IgD-negative memory B cell (primary cell): ENCODE data around the gene MPP7. TPM values are rescaled to one million over a fixed set of nuclear protein-coding genes. Genes with fewer than 3 reads are reported as not detected.
A peak's percentile ranks its signal among the peaks of the same experiment; 100 is the strongest.

ENCODE experiments used
- H3K27ac Mint-ChIP-seq, 3 donors: one replicate each; pipeline ENCODE4 v1.8.0; 2020 to 2022; ENCODE audit warnings: mild to moderate bottlenecking in 3 of 3, mixed read lengths in 3 of 3, moderate library complexity in 1 of 3
- H3K27me3 Mint-ChIP-seq: one replicate; pipeline ENCODE4 v1.8.0; 2021; ENCODE audit warnings: mixed read lengths
- H3K36me3 Mint-ChIP-seq: one replicate; pipeline ENCODE4 v1.8.0; 2020; ENCODE audit warnings: mild to moderate bottlenecking, mixed read lengths
- H3K4me1 Mint-ChIP-seq, 3 donors: one replicate each; pipeline ENCODE4 v1.8.0; 2020 to 2022; ENCODE audit warnings: mixed read lengths in 3 of 3, mild to moderate bottlenecking in 1 of 3
- H3K4me3 Mint-ChIP-seq, 4 donors: one replicate each; pipeline ENCODE4 v1.8.0; 2020 to 2022; ENCODE audit warnings: mild to moderate bottlenecking in 4 of 4, mixed read lengths in 4 of 4, moderate library complexity in 3 of 4
- H3K9me3 Mint-ChIP-seq, 3 donors: one replicate each; pipeline ENCODE4 v1.8.0; 2020 to 2021; ENCODE audit warnings: mixed read lengths in 3 of 3, mild to moderate bottlenecking in 1 of 3
- polyA plus RNA-seq: library from polyadenylated mRNA; unstranded; fragments of 300-500 nt; fragmentation: Illumina TruSeq; gene quantifications from one replicate; pipeline ENCODE4 v1.2.3, GENCODE V29; 2021

The MPP7 gene
- polyA plus RNA-seq, 1 donor from 2014 or later: 2.3 TPM

DNA sequence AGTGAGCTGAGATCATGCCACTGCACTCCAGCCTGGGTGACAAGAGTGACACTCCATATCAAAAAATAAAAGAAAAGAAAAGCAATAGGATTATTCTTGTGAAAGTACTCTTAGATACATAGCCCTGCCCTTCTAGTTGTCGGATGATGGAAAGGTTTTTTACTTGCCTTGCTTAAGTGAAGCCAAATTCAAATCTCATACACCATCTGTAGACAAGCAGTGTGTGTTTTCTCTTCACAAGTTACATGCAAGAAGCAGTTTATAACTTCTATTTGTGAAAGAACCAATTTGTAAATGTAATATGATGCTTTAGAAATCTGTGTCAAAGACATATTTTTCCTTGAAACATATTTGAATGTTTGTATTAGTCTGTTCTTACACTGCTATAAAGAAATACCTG, 15.8 kb upstream of the MPP7 start:
- Mint-ChIP-seq H3K4me3 (no peak overlapping the region), H3K36me3 (peaks cover 3% of the 10 kb centered on the region), H3K4me1 (no peaks in the 10 kb centered on the region), H3K9me3 (peaks cover 0 to 2% (median 0%) of the 10 kb centered on the region in 3 donors), H3K27me3 (peaks cover 3% of the 10 kb centered on the region), H3K27ac (no peak overlapping the region)

- Mint-ChIP-seq H3K9me3 (peaks cover 0 to 2% (median 0%) of the 10 kb centered on the region in 3 donors), H3K4me3 (no peak overlapping the region), H3K27ac (peak overlapping the region in 1 of 3 donors; percentile 88), H3K36me3 (peaks cover 3% of the 10 kb centered on the region), H3K27me3 (peaks cover 6% of the 10 kb centered on the region), H3K4me1 (no peaks in the 10 kb centered on the region)
These were observed 14.9 kb upstream of the MPP7 start for GRCh38 chr10:28317760-28318159.

DNA sequence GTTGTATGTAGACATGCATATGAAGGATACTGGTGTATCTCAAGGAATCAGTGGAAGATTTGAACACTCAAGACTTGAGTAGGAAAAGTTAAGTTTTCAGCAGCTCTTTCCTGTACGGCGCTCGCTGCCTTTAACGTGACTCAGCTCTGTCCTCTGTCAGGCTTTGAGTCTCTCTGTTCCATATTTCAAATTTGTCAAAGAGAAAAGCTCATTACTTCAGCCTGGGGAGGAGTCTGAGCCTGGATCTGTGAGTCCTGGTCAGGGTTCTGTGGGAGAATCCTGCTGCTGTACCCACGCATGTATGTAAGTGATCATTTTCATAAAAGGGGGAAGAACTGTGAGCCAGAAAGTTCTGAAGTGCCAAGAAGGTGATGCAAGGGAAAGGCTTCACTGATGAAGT, 13.8 kb upstream of the MPP7 start:
- peaks cover 6% of the 10 kb centered on the region for H3K36me3 Mint-ChIP-seq
- peaks cover 0 to 8% (median 4%) of the 10 kb centered on the region in 3 donors for H3K9me3 Mint-ChIP-seq
- peaks cover 8% of the 10 kb centered on the region for H3K27me3 Mint-ChIP-seq
- peaks cover 0 to 1% (median 0%) of the 10 kb centered on the region in 3 donors for H3K4me1 Mint-ChIP-seq
- H3K4me3 Mint-ChIP-seq: no peak overlapping the region
- no peak overlapping the region for H3K27ac Mint-ChIP-seq

DNA sequence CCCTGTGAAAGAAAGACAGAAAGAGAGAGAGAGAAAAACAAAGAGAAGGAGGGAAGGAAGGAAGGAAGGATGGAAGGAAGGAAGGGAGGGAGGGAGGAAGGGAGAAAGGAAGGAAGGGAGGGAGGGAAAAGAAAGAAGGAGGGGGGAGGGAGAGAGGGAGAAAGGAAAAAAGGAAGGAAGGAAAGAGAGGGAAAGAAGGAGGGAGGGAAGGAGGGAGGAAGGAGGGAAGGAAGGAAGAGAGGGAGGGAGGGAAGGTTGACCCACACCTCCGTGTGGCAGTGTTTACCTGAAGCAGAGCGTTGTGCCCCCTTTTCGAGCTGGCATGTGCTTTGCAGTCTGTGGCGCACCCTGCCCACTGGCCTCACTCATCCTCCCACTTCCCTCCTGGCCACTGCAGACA, 12.3 kb upstream of the MPP7 start:
- Mint-ChIP-seq H3K4me1 (peaks cover 0 to 1% (median 0%) of the 10 kb centered on the region in 3 donors), H3K4me3 (no peak overlapping the region), H3K36me3 (peaks cover 6% of the 10 kb centered on the region), H3K27ac (no peak overlapping the region), H3K27me3 (peaks cover 10% of the 10 kb centered on the region), H3K9me3 (peaks cover 0 to 8% (median 4%) of the 10 kb centered on the region in 3 donors)

GRCh38 chr10:28314211-28314610, 11.3 kb upstream of the MPP7 start:
- Mint-ChIP-seq H3K4me3 (no peak overlapping the region), H3K4me1 (peaks cover 0 to 1% (median 0%) of the 10 kb centered on the region in 3 donors), H3K9me3 (peaks cover 0 to 8% (median 2%) of the 10 kb centered on the region in 3 donors), H3K27me3 (peaks cover 15% of the 10 kb centered on the region), H3K27ac (no peak overlapping the region), H3K36me3 (peaks cover 6% of the 10 kb centered on the region)

DNA sequence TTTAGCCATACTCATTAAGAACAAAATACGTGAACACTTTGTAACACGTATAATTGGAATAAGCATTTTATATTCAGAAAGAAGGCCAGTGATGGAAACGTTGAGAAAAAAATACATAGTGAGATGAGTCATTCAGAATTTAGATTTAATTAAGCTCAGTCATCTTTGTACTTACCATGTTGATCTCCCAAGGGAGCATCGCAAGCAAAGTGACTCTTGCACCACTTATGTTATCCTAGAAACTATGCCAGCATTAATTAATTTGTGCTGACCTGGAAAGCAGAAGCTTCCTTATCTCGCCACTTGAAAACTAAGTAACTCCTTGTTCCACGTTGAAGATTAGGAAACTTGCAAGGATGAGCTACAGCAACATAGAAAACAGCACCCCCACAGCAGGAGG, 9.7 kb upstream of the MPP7 start:
- Mint-ChIP-seq H3K9me3 (peaks cover 0 to 8% (median 2%) of the 10 kb centered on the region in 3 donors), H3K4me1 (peaks cover 0 to 1% (median 0%) of the 10 kb centered on the region in 3 donors)

GRCh38 chr10:28311104-28311503, 8.2 kb upstream of the MPP7 start:
- no peak overlapping the region for H3K27ac Mint-ChIP-seq

More for the DNA sequence above, 9.7 kb upstream of the MPP7 start:
- Mint-ChIP-seq H3K4me3 (no peak overlapping the region), H3K36me3 (peaks cover 6% of the 10 kb centered on the region), H3K27me3 (peaks cover 16% of the 10 kb centered on the region), H3K27ac (no peak overlapping the region)

GRCh38 chr10:28307267-28307666, 4.4 kb upstream of the MPP7 start:
- Mint-ChIP-seq H3K36me3 (no peaks in the 10 kb centered on the region), H3K4me3 (no peak overlapping the region), H3K27ac (no peak overlapping the region), H3K4me1 (peaks cover 11 to 14% (median 12%) of the 10 kb centered on the region in 3 donors), H3K27me3 (peaks cover 31% of the 10 kb centered on the region), H3K9me3 (peaks cover 0 to 5% (median under 1%) of the 10 kb centered on the region in 3 donors)

More at GRCh38 chr10:28311104-28311503, 8.2 kb upstream of the MPP7 start:
- Mint-ChIP-seq H3K27me3 (peaks cover 25% of the 10 kb centered on the region), H3K4me3 (no peak overlapping the region), H3K4me1 (peaks cover 0 to 1% (median 0%) of the 10 kb centered on the region in 3 donors), H3K36me3 (peaks cover 6% of the 10 kb centered on the region), H3K9me3 (peaks cover 0 to 8% (median 2%) of the 10 kb centered on the region in 3 donors)

GRCh38 chr10:28305553-28305952, 2.7 kb upstream of the MPP7 start:
- Mint-ChIP-seq H3K9me3 (no peaks in the 10 kb centered on the region), H3K4me3 (peak overlapping the region in 1 of 4 donors; percentile 1), H3K27ac (no peak overlapping the region), H3K4me1 (peaks cover 14 to 17% (median 15%) of the 10 kb centered on the region in 3 donors), H3K36me3 (peaks cover 1% of the 10 kb centered on the region), H3K27me3 (peaks cover 29% of the 10 kb centered on the region)

GRCh38 chr10:28304032-28304571, 1.2 kb upstream of the MPP7 start:
- peak overlapping the region; percentile 74 to 98 (median 93) for H3K4me3 Mint-ChIP-seq
- H3K36me3 Mint-ChIP-seq: peaks cover 1% of the 10 kb centered on the region
- H3K27ac Mint-ChIP-seq: peak overlapping the region in 1 of 3 donors; percentile 96
- peaks cover 22% of the 10 kb centered on the region for H3K27me3 Mint-ChIP-seq
- H3K9me3 Mint-ChIP-seq: no peaks in the 10 kb centered on the region
- H3K4me1 Mint-ChIP-seq: peaks cover 17 to 24% (median 18%) of the 10 kb centered on the region in 3 donors

DNA sequence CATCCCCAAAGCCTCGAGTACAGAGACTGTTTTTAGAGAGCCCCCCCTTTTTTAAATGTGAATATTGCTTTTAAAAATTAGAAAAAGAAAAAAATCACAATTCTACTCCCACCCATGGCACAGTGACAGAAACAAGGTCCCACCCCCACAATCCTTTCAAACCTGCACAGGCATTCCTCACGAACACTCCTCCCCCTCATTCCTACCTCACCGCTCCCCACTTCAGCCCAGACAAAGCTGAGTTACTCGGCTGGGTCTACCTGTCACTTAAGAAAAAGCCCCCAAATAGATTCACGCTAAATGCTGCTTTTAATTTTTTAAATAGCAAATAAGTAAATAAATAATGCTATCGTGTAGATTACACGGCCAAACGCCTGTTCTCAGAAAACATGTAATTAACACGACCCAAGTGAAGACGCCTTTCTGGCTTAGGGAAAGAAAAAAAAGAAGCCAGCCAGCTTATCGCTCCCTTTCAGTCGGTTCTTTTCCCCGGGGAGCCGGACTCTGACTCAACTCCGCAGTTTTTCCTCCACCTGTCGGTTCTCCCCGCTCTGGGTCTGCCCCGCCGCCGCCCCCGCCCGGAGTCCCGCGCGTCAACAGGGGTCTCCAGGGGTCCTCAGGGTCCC, 739 bp downstream of the MPP7 start:
- Mint-ChIP-seq H3K4me1 (peaks cover 19 to 27% (median 22%) of the 10 kb centered on the region in 3 donors), H3K36me3 (peaks cover 1% of the 10 kb centered on the region), H3K27me3 (peaks cover 17% of the 10 kb centered on the region), H3K27ac (peak overlapping the region in 2 of 3 donors; percentile 41 to 42), H3K4me3 (peak overlapping the region; percentile 37 to 84 (median 80)), H3K9me3 (no peaks in the 10 kb centered on the region)

DNA sequence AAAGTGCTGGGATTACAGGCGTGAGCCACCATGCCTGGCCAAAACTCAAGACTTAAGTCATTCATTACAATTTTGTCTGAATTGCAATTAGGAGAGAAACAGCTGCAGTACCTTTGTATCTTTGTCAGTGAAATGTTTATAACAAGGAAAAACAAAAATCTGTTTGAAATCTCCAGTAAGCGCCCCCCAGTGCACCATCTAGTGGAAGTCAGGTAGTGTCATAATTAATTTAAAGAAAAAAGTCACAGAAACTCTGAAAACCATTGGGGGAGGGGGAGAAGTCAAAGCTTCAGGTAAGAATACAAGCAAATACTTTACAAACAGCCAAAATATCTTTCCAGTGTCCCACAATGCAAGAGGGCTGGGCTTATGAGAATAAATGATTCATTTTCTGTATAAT, 2.8 kb downstream of the MPP7 start:
- peaks cover 8% of the 10 kb centered on the region for H3K27me3 Mint-ChIP-seq
- H3K4me3 Mint-ChIP-seq: peak overlapping the region in 1 of 4 donors; percentile 46
- peaks cover 19 to 31% (median 25%) of the 10 kb centered on the region in 3 donors for H3K4me1 Mint-ChIP-seq
- no peaks in the 10 kb centered on the region for H3K9me3 Mint-ChIP-seq
- peaks cover 1% of the 10 kb centered on the region for H3K36me3 Mint-ChIP-seq
- H3K27ac Mint-ChIP-seq: peak overlapping the region in 1 of 3 donors; percentile 39

DNA sequence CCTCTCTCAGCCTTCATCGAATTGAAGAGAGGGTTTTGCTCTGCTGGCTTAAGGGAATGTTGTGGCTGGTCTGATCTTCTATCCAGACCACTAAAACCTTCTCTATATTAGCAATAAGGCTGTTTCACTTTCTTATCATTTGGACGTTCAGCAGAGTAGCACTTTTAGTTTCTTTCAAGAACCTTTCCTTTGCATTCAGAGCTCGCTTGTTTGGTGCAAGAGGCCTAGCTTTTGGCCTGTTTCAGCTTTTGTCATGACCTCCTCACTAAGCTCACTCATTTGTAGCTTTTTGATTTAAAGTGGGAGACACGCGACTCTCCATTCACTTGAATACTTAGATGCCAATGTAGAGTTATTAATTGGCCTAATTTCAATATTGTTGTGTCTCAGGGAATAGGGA, 3.9 kb downstream of the MPP7 start:
- H3K4me3 Mint-ChIP-seq: peak overlapping the region in 2 of 4 donors; percentile 41 to 46
- peaks cover 15 to 28% (median 22%) of the 10 kb centered on the region in 3 donors for H3K4me1 Mint-ChIP-seq
- H3K27me3 Mint-ChIP-seq: peaks cover 1% of the 10 kb centered on the region
- H3K9me3 Mint-ChIP-seq: no peaks in the 10 kb centered on the region
- H3K27ac Mint-ChIP-seq: peak overlapping the region in 2 of 3 donors; percentile 4 to 36
- H3K36me3 Mint-ChIP-seq: peaks cover 1% of the 10 kb centered on the region

- Mint-ChIP-seq H3K4me3 (no peak overlapping the region), H3K27me3 (peaks cover 3% of the 10 kb centered on the region)
These were observed 6.8 kb downstream of the MPP7 start for GRCh38 chr10:28296023-28296422.

GRCh38 chr10:28295336-28295735, 7.5 kb downstream of the MPP7 start:
- Mint-ChIP-seq H3K9me3 (no peaks in the 10 kb centered on the region), H3K4me3 (no peak overlapping the region), H3K4me1 (peaks cover 5 to 14% (median 12%) of the 10 kb centered on the region in 3 donors), H3K27me3 (peaks cover 3% of the 10 kb centered on the region), H3K27ac (no peak overlapping the region), H3K36me3 (no peaks in the 10 kb centered on the region)

More at GRCh38 chr10:28296023-28296422, 6.8 kb downstream of the MPP7 start:
- H3K9me3 Mint-ChIP-seq: no peaks in the 10 kb centered on the region
- H3K4me1 Mint-ChIP-seq: peaks cover 5 to 16% (median 12%) of the 10 kb centered on the region in 3 donors
- peaks cover 1% of the 10 kb centered on the region for H3K36me3 Mint-ChIP-seq
- H3K27ac Mint-ChIP-seq: peak overlapping the region in 1 of 3 donors; percentile 0
